IMR-90 (cell line): ENCODE results near the gene CFDP1. TPM values are rescaled to one million over a fixed set of nuclear protein-coding genes. Genes with fewer than 3 reads are reported as not detected.

Experiments used
- ATAC-seq: fragments of 200-7000 bp; cut with Tn5 transposase; 2 replicates; pipeline ENCODE4 v1.9.1; 2020; ENCODE audit warnings: low read depth, mild to moderate bottlenecking, moderate library complexity
- BruUV-seq: library from RNA; stranded (reverse); fragments of 400-500 nt; replicated peaks from 2 replicates; lab custom pipeline; 2021; lab: Mats Ljungman, UMichigan
- CTCF ChIA-PET: fragments of 300-600 bp; formaldehyde crosslinking; extraction: SDS; loops from one replicate; lab custom pipeline; 2021; ENCODE audit warnings: antibody characterized with exemption; lab: Yijun Ruan, JAX
- POLR2A ChIA-PET: fragments of 300-600 bp; sonication (Branson Sonifier 250); formaldehyde crosslinking; loops from one replicate; lab custom pipeline; 2022; ENCODE audit warnings: antibody characterized with exemption; ENCODE audit not compliant: unreplicated experiment; lab: Charles Lee
- DNase-seq: peaks from one replicate; pipeline ENCODE4 v3.0.0; 2013
- H2AFZ ChIP-seq: replicated peaks from 2 replicates; pipeline ENCODE3; 2013; ENCODE audit warnings: low read length, mild to moderate bottlenecking; ENCODE audit not compliant: poor library complexity
- H2AK5ac ChIP-seq: 2 replicates; pipeline ENCODE4 v1.6.1; 2013; ENCODE audit warnings: low read depth, low read length, inconsistent platforms
- H2AK9ac ChIP-seq: replicated peaks from 2 replicates; pipeline ENCODE3; 2013; ENCODE audit warnings: mild to moderate bottlenecking, low read depth, low read length, moderate library complexity; ENCODE audit not compliant: poor library complexity
- H2BK120ac ChIP-seq: 2 replicates; pipeline ENCODE4 v1.6.1; 2013; ENCODE audit warnings: low read depth, low read length, inconsistent platforms
- H2BK15ac ChIP-seq: 3 replicates; pipeline ENCODE4 v1.6.1; 2013; ENCODE audit warnings: low read depth, low read length, inconsistent platforms
- H2BK20ac ChIP-seq: 2 replicates; pipeline ENCODE4 v1.6.1; 2013; ENCODE audit warnings: low read depth, mild to moderate bottlenecking, inconsistent platforms, low read length, moderate library complexity
- H2BK5ac ChIP-seq: 2 replicates; pipeline ENCODE4 v1.6.1; 2013; ENCODE audit warnings: mild to moderate bottlenecking, low read depth, low read length, inconsistent platforms; ENCODE audit not compliant: poor library complexity, severe bottlenecking
- H3K14ac ChIP-seq: replicated peaks from 2 replicates; pipeline ENCODE4 v1.6.1; 2013; ENCODE audit warnings: low read depth, low read length, inconsistent platforms
- H3K18ac ChIP-seq: 2 replicates; pipeline ENCODE4 v1.6.1; 2013; ENCODE audit warnings: low read depth, low read length, control low read depth
- H3K23ac ChIP-seq: 2 replicates; pipeline ENCODE4 v1.6.1; 2013; ENCODE audit warnings: low read depth, low read length, inconsistent platforms
- H3K27ac ChIP-seq: 2 replicates; pipeline ENCODE4 v1.5.1; 2013; ENCODE audit warnings: mild to moderate bottlenecking, control low read depth, low read length; ENCODE audit not compliant: insufficient read depth
- H3K27me3 ChIP-seq: 2 replicates; pipeline ENCODE4 v1.6.1; 2013; ENCODE audit warnings: low read length; ENCODE audit not compliant: control insufficient read depth, insufficient read depth
- H3K36me3 ChIP-seq: 2 replicates; pipeline ENCODE4 v1.6.1; 2013; ENCODE audit warnings: low read length, mixed read lengths; ENCODE audit not compliant: control insufficient read depth, insufficient read depth
- H3K4ac ChIP-seq: 2 replicates; pipeline ENCODE4 v1.6.1; 2013; ENCODE audit warnings: low read depth, low read length, inconsistent platforms
- H3K4me1 ChIP-seq: 2 replicates; pipeline ENCODE4 v1.6.1; 2013; ENCODE audit warnings: low read length, mixed read lengths; ENCODE audit not compliant: control insufficient read depth, insufficient read depth
- H3K4me2 ChIP-seq: 2 replicates; pipeline ENCODE4 v1.6.1; 2013; ENCODE audit warnings: low read depth, mild to moderate bottlenecking, control low read depth, low read length, moderate library complexity
- H3K4me3 ChIP-seq: 2 replicates; pipeline ENCODE4 v1.5.1; 2013; ENCODE audit warnings: low read depth, mild to moderate bottlenecking, control low read depth, low read length, moderate library complexity; ENCODE audit not compliant: insufficient read depth
- H3K56ac ChIP-seq: 2 replicates; pipeline ENCODE4 v1.6.1; 2013; ENCODE audit warnings: low read length, inconsistent platforms; ENCODE audit not compliant: insufficient read depth; ENCODE audit errors: extremely low read depth
- H3K79me1 ChIP-seq, 2 experiments: 2 replicates each; pipeline ENCODE4 v1.6.1; 2013; ENCODE audit warnings: low read length in 2 of 2, inconsistent platforms in 1 of 2, low read depth in 1 of 2
- H3K9ac ChIP-seq: 2 replicates; pipeline ENCODE4 v1.6.1; 2013; ENCODE audit warnings: low read depth, low read length, control low read depth
- H3K9me1 ChIP-seq: 2 replicates; pipeline ENCODE4 v1.6.1; 2013; ENCODE audit warnings: low read length, inconsistent platforms; ENCODE audit not compliant: insufficient read depth
- H3K9me3 ChIP-seq: 2 replicates; pipeline ENCODE4 v1.6.1; 2013; ENCODE audit warnings: low read length; ENCODE audit not compliant: control insufficient read depth, insufficient read depth
- H4K20me1 ChIP-seq: 2 replicates; pipeline ENCODE4 v1.6.1; 2013; ENCODE audit warnings: low read length, inconsistent platforms; ENCODE audit not compliant: insufficient read depth
- H4K5ac ChIP-seq: 2 replicates; pipeline ENCODE4 v1.6.1; 2013; ENCODE audit warnings: mild to moderate bottlenecking, low read depth, low read length, control low read depth
- H4K8ac ChIP-seq, 2 experiments: 2 replicates each; pipeline ENCODE4 v1.6.1; 2013; ENCODE audit warnings: low read depth in 2 of 2, low read length in 2 of 2, control low read depth in 1 of 2, inconsistent platforms in 1 of 2
- H4K91ac ChIP-seq: 2 replicates; pipeline ENCODE4 v1.6.1; 2013; ENCODE audit warnings: low read depth, low read length, inconsistent platforms; ENCODE audit not compliant: insufficient read depth
- BHLHE40 ChIP-seq: fragments of 150-350 bp; IDR thresholded peaks from 2 replicates; pipeline ENCODE4 v1.6.1; 2016; ENCODE audit warnings: mild to moderate bottlenecking, low read depth, low read length
- CEBPB ChIP-seq: IDR thresholded peaks from 2 replicates; pipeline ENCODE4 v1.6.1; 2012; ENCODE audit warnings: low read depth, low read length, improper control_type of control experiment
- CHD1 ChIP-seq: IDR thresholded peaks from 2 replicates; pipeline ENCODE4 v1.6.1; 2012; ENCODE audit warnings: low read depth, low read length, improper control_type of control experiment
- CTCF ChIP-seq: conservative IDR thresholded peaks from 2 replicates; pipeline ENCODE4 v1.5.1; 2012; ENCODE audit warnings: mild to moderate bottlenecking, low read depth, low read length, improper control_type of control experiment
- ELK1 ChIP-seq: fragments of 150-350 bp; IDR thresholded peaks from 2 replicates; pipeline ENCODE4 v1.6.1; 2016; ENCODE audit warnings: low read depth, mild to moderate bottlenecking, low read length, moderate library complexity, borderline replicate concordance
- FOS ChIP-seq: fragments of 150-350 bp; IDR thresholded peaks from 2 replicates; pipeline ENCODE4 v1.6.1; 2016; ENCODE audit warnings: low read depth, low read length
- MAFK ChIP-seq: IDR thresholded peaks from 2 replicates; pipeline ENCODE4 v1.6.1; 2012; ENCODE audit warnings: low read depth, low read length, improper control_type of control experiment
- MAZ ChIP-seq: IDR thresholded peaks from 2 replicates; pipeline ENCODE4 v1.6.1; 2012; ENCODE audit warnings: low read depth, mild to moderate bottlenecking, low read length, improper control_type of control experiment, moderate library complexity, borderline replicate concordance
- MXI1 ChIP-seq: IDR thresholded peaks from 2 replicates; pipeline ENCODE4 v1.6.1; 2012; ENCODE audit warnings: low read depth, mild to moderate bottlenecking, low read length, moderate library complexity, borderline replicate concordance
- NFE2L2 ChIP-seq: fragments of 150-350 bp; IDR thresholded peaks from 2 replicates; pipeline ENCODE4 v1.6.1; 2016; ENCODE audit warnings: low read depth, mild to moderate bottlenecking, low read length
- POLR2A ChIP-seq: IDR thresholded peaks from 2 replicates; pipeline ENCODE4 v1.6.1; 2012; ENCODE audit warnings: mild to moderate bottlenecking, low read depth, low read length
- RAD21 ChIP-seq: IDR thresholded peaks from 2 replicates; pipeline ENCODE4 v1.6.1; 2012; ENCODE audit warnings: low read length, improper control_type of control experiment
- RCOR1 ChIP-seq: IDR thresholded peaks from 2 replicates; pipeline ENCODE4 v1.6.1; 2012; ENCODE audit warnings: mild to moderate bottlenecking, low read length, improper control_type of control experiment; ENCODE audit not compliant: insufficient replicate concordance
- RFX5 ChIP-seq: IDR thresholded peaks from 2 replicates; pipeline ENCODE4 v1.8.0; 2012; ENCODE audit warnings: low read depth, mild to moderate bottlenecking, low read length, moderate library complexity
- SMC3 ChIP-seq: fragments of 150-350 bp; IDR thresholded peaks from 2 replicates; pipeline ENCODE4 v1.6.1; 2016; ENCODE audit warnings: low read depth, mild to moderate bottlenecking, antibody characterized with exemption, low read length, moderate library complexity
- USF2 ChIP-seq: fragments of 150-350 bp; IDR thresholded peaks from 2 replicates; pipeline ENCODE4 v1.6.1; 2017; ENCODE audit warnings: mild to moderate bottlenecking, antibody characterized with exemption, low read length, low read depth
- WGBS, 2 experiments: methylation state at CpG; one replicate each; pipeline versions ENCODE4 v1.1.5 to v1.1.7; 2013; ENCODE audit warnings: missing lambda C conversion rate in 2 of 2; ENCODE audit not compliant: insufficient read length in 1 of 2; ENCODE audit errors: extremely low coverage in 2 of 2; 5-methylcytosine and 5-hydroxymethylcytosine counted together
- dilution Hi-C: fragments of 300-500 bp; cut with HindIII; formaldehyde crosslinking; loops from one replicate; pipeline ENCODE4 v1.14.3; 2018; ENCODE audit warnings: low sequenced_read_pairs; ENCODE audit not compliant: unreplicated experiment
- in situ Hi-C: fragments of 300-500 bp; cut with MboI; formaldehyde crosslinking; loops from 3 replicates; pipeline ENCODE4 v1.14.3; 2019; ENCODE audit warnings: low sequenced_read_pairs, inconsistent platforms, mixed read lengths
- intact Hi-C: fragments of 100-400 bp; cut with micrococcal nuclease; formaldehyde crosslinking; loops from 2 replicates; pipeline ENCODE4 v1.10.0; 2022
- polyA plus RNA-seq, 3 experiments: library from polyadenylated mRNA; depleted of rRNA; stranded (reverse); fragments of >200 nt; gene quantifications; 2 replicates each; pipeline ENCODE4 v1.2.3, GENCODE V29; 2012; ENCODE audit warnings: low replicate concordance in 1 of 3
- total RNA-seq: library from RNA; depleted of rRNA; stranded (reverse); fragments of >200 nt; gene quantifications from 2 replicates; pipeline ENCODE4 v1.2.3, GENCODE V29; 2012

Gene CFDP1
- total and polyA plus RNA-seq, 2 of the 4 experiments (the other 2 are of a cell fraction): 15.6 to 38.7 TPM

- in situ Hi-C loops: no loop called here
- Histone ChIP-seq H4K91ac (no peak overlapping the region), H3K4ac (no peak overlapping the region), H2BK5ac (no peak overlapping the region), H3K4me1 (peaks cover 61% of the 10 kb centered on the region), H3K9me1 (peaks cover 55% of the 10 kb centered on the region), H3K56ac (no peak overlapping the region), H2BK120ac (no peak overlapping the region), H3K18ac (no peak overlapping the region), H3K4me3 (no peak overlapping the region), H3K4me2 (no peak overlapping the region; the same call in 1 of the 2 replicates), H4K5ac (no peak overlapping the region), H3K9me3 (no peaks in the 10 kb centered on the region), H3K36me3 (peaks cover 8% of the 10 kb centered on the region; the same call in 1 of the 2 replicates), H3K23ac (peak overlapping the region; percentile 72; the same call in 1 of the 2 replicates), H3K27ac (no peak overlapping the region), H4K20me1 (peaks cover 82% of the 10 kb centered on the region), H3K9ac (no peak overlapping the region), H3K79me1 (peaks cover 5 to 78% of the 10 kb centered on the region in 2 experiments; a peak in 3 of 4 replicates), H2BK15ac (no peak overlapping the region), H2AK9ac (no peak overlapping the region), H3K14ac (peak overlapping the region; percentile 45; the same call in 1 of the 2 replicates), H4K8ac (no peak overlapping the region), H2AFZ (no peak overlapping the region), H2BK20ac (no peak overlapping the region), H2AK5ac (no peak overlapping the region), H3K27me3 (no peaks in the 10 kb centered on the region)
- no TSS peak for BruUV-seq
- TF ChIP-seq POLR2A (no peak), MAFK (no peak), FOS (no peak), MXI1 (no peak), CEBPB (no peak), NFE2L2 (no peak), RFX5 (no peak), MAZ (no peak), RCOR1 (no peak), CHD1 (no peak), RAD21 (no peak), CTCF (no peak), SMC3 (no peak), USF2 (no peak), ELK1 (no peak), BHLHE40 (no peak)
- POLR2A ChIA-PET: no interaction called here
- DNase-seq (no peak), ATAC-seq (no peak)
- CTCF ChIA-PET: no interaction called here
- dilution Hi-C loops: no loop called here
- intact Hi-C loops: no loop called here
- WGBS, 2 experiments: 100% methylated on average over 2 of the region's 3 CpGs; no CpG with 5 or more reads in 1 of the 2 experiments
These were observed 171.7 kb downstream of the CFDP1 start for GRCh38 chr16:75261590-75262078.
